GM12891 (cell line): ENCODE results near the gene LRRC75A.

ENCODE experiments used
- PAX5 ChIP-seq: IDR thresholded peaks from 2 replicates; pipeline ENCODE4 v1.6.1; 2011; ENCODE audit warnings: low read length, moderate library complexity, mild to moderate bottlenecking; ENCODE audit not compliant: insufficient read depth, severe bottlenecking
- POLR2A ChIP-seq: IDR thresholded peaks from 2 replicates; pipeline ENCODE4 v1.6.1; 2011; ENCODE audit warnings: low read depth, low read length, control low read depth
- POLR2AphosphoS5 ChIP-seq: IDR thresholded peaks from 2 replicates; pipeline ENCODE4 v1.6.1; 2011; ENCODE audit warnings: low read depth, low read length, control low read depth
- TAF1 ChIP-seq: IDR thresholded peaks from 2 replicates; pipeline ENCODE4 v1.6.1; 2011; ENCODE audit warnings: low read depth, low read length, control low read depth

DNA sequence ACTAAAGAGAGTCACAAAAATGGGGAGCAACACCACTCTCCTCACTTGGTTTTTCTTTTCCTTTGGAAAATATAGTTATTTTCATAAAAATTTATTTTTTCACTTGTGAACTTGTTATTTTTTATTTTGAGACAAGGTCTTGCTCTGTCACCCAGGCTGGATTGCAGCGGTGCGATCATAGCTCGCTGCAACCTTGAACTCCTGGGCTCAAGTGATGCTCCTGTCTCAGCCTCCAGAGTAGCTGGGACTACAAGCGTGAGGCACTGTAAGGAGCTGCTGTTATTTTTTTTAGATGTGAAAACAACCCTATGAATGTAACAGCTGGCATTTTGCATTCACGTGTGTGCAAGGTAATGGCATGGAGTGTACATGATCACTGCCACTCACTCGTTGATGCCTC lies 24.9 kb downstream of the LRRC75A start:
- no peak for TF ChIP-seq POLR2AphosphoS5
- TF ChIP-seq POLR2A, result no peak
- TF ChIP-seq TAF1, result no peak
- no peak for TF ChIP-seq PAX5
